Measurements from ENCODE around the gene FAM135A. TPM values are rescaled to one million over a fixed set of nuclear protein-coding genes. Genes with fewer than 3 reads are reported as not detected.

FAM135A gene
- total and polyA plus RNA-seq, 10 of the 15 experiments (the other 5 are each of a cell fraction or from before 2014, with no cell fraction given), result 3.9 to 24.5 (median 13.7) TPM

GRCh38 chr6:70380771-70381416, 32.4 kb upstream of the FAM135A start:
- RAD21 ChIA-PET (ENCODE audit: unreplicated experiment), result no interaction called here
- ATAC-seq (no peak), FAIRE-seq (no peak), DNase-seq (ENCODE audit: low read depth, low spot score) (no peak)
- Histone ChIP-seq H3K79me2 (ENCODE audit: control insufficient read depth, insufficient read depth, low read length) (no peaks in the 10 kb centered on the region), H3K9ac (ENCODE audit: control insufficient read depth, insufficient read depth, low read length) (no peak overlapping the region), H3K36me3 (ENCODE audit: control insufficient read depth in 2 of 2, insufficient read depth in 2 of 2, low read length in 1 of 2) (no peaks in the 10 kb centered on the region), H4K20me1 (ENCODE audit: control insufficient read depth, insufficient read depth) (no peaks in the 10 kb centered on the region), H3K27ac (ENCODE audit: control insufficient read depth, insufficient read depth) (no peak overlapping the region), H3K4me2 (ENCODE audit: control insufficient read depth, insufficient read depth) (no peak overlapping the region), H3K27me3 (replicated peaks in 1 of 2; ENCODE audit: control insufficient read depth in 2 of 2, insufficient read depth in 2 of 2, low read length in 1 of 2) (no peaks in the 10 kb centered on the region; a peak in 1 of 4 replicates), H3K4me1 (ENCODE audit: control insufficient read depth, insufficient read depth, low read length) (no peaks in the 10 kb centered on the region; the same call in 1 of the 2 replicates), H3K4me3 (no peak overlapping the region), H2AFZ (ENCODE audit: control insufficient read depth, low read depth, low read length) (no peak overlapping the region), H3K9me3 (replicated peaks; ENCODE audit: control insufficient read depth, insufficient read depth, low read length) (no peaks in the 10 kb centered on the region)
- no TSS peak for BruUV-seq (replicated peaks)
- in situ Hi-C loops (cut with MboI) (no loop called here), intact Hi-C loops (cut with micrococcal nuclease; ENCODE audit: unreplicated experiment) (no loop called here)
- SMC1A ChIA-PET (ENCODE audit: uncharacterized antibody, unreplicated experiment), result interaction anchor here (0.8 to 1.9 kb wide), 3 partner anchors 160 to 306 kb away, joined by 3 to 9 read pairs (median 3); no protein-coding TSS in a partner anchor
- CTCF ChIA-PET, result interaction anchor here (4.5 kb wide), 1 partner anchor 11 kb away, joined by 35 read pairs; no protein-coding TSS in a partner anchor
- POLR2A ChIA-PET, result no interaction called here
- TF ChIP-seq NR2C2 (IDR thresholded peaks at IDR 0.05; ENCODE audit: borderline replicate concordance, control insufficient read depth, insufficient read length, low read depth) (no peak), YBX1 (IDR thresholded peaks at IDR 0.05) (no peak), SMAD5 (IDR thresholded peaks at IDR 0.05; ENCODE audit: low read depth) (no peak), NRF1 (conservative IDR thresholded peaks at IDR 0.05; ENCODE audit: low read depth, low read length) (no peak), KAT2A (conservative IDR thresholded peaks at IDR 0.05; ENCODE audit: control insufficient read depth, low read depth, low read length) (no peak), ELK1 (IDR thresholded peaks at IDR 0.05; ENCODE audit: low read depth, low read length) (no peak), FOXK2 (IDR thresholded peaks at IDR 0.05) (no peak), JUNB (IDR thresholded peaks at IDR 0.05) (no peak), ZNF592 (IDR thresholded peaks at IDR 0.05) (no peak), JUND (IDR thresholded peaks at IDR 0.05; ENCODE audit: low read depth, low read length) (no peak)
- 79% methylated on average over 11 of the region's 11 CpGs for WGBS (ENCODE audit: insufficient coverage, insufficient replicate concordance, low lambda C conversion rate, missing lambda C conversion rate)

Measured in GM12878 (cell line).